OCI-LY1 (cell line): ENCODE results near the gene GOT2.

ENCODE experiments used
- H2AFZ ChIP-seq: fragments of 200-600 bp; sonication (generic), shearing (Covaris generic); 2 replicates; pipeline ENCODE4 v1.6.0; 2014; ENCODE audit warnings: antibody characterized with exemption, mild to moderate bottlenecking, low read length
- H3F3A ChIP-seq: fragments of 200-600 bp; sonication (generic), shearing (Covaris generic); 2 replicates; pipeline ENCODE4 v1.6.0; 2014; ENCODE audit warnings: mild to moderate bottlenecking, antibody characterized with exemption, low read length, moderate library complexity; ENCODE audit not compliant: insufficient read depth
- H3K27ac ChIP-seq: fragments of 200-600 bp; sonication (generic); 2 replicates; pipeline ENCODE4 v1.5.1; 2014; ENCODE audit warnings: low read length, mixed run types, mild to moderate bottlenecking, low read depth; ENCODE audit not compliant: poor library complexity, severe bottlenecking
- H3K27me3 ChIP-seq: fragments of 200-600 bp; sonication (generic); 2 replicates; pipeline ENCODE4 v1.6.0; 2014; ENCODE audit warnings: antibody characterized with exemption, mild to moderate bottlenecking, low read length, moderate library complexity; ENCODE audit not compliant: insufficient read depth
- H3K36me3 ChIP-seq: fragments of 200-600 bp; sonication (generic); 2 replicates; pipeline ENCODE4 v1.6.1; 2014; ENCODE audit warnings: mild to moderate bottlenecking, antibody characterized with exemption, low read length, moderate library complexity, mixed read lengths; ENCODE audit not compliant: insufficient read depth
- H3K4me1 ChIP-seq: fragments of 200-600 bp; sonication (generic); 2 replicates; pipeline ENCODE4 v1.5.1; 2014; ENCODE audit warnings: mild to moderate bottlenecking, low read length, moderate library complexity; ENCODE audit not compliant: insufficient read depth, severe bottlenecking
- H3K4me2 ChIP-seq: fragments of 200-600 bp; sonication (generic), shearing (Covaris generic); 2 replicates; pipeline ENCODE4 v1.6.1; 2014; ENCODE audit warnings: low read length
- H3K4me3 ChIP-seq: fragments of 200-600 bp; sonication (generic); 2 replicates; pipeline ENCODE4 v1.5.1; 2014; ENCODE audit warnings: low read length, low read depth, mild to moderate bottlenecking, mixed read lengths; ENCODE audit not compliant: poor library complexity, severe bottlenecking
- H3K79me2 ChIP-seq: fragments of 200-600 bp; shearing (Covaris generic); 2 replicates; pipeline ENCODE4 v1.6.1; 2016; ENCODE audit warnings: mixed run types, low read length, mixed read lengths; ENCODE audit not compliant: insufficient read depth
- H3K9ac ChIP-seq: fragments of 200-600 bp; sonication (generic), shearing (Covaris generic); 2 replicates; pipeline ENCODE4 v1.6.1; 2014; ENCODE audit warnings: mild to moderate bottlenecking, low read length, mixed read lengths
- H3K9me2 ChIP-seq: fragments of 200-600 bp; sonication (generic), shearing (Covaris generic); 2 replicates; pipeline ENCODE4 v1.6.1; 2014; ENCODE audit warnings: low read depth, mild to moderate bottlenecking, low read length, mixed read lengths
- H3K9me3 ChIP-seq: fragments of 200-600 bp; shearing (Covaris generic); 2 replicates; pipeline ENCODE4 v1.6.1; 2014; ENCODE audit warnings: low read length, mixed read lengths
- H4K20me1 ChIP-seq: fragments of 200-600 bp; sonication (generic), shearing (Covaris generic); 2 replicates; pipeline ENCODE4 v1.6.0; 2016; ENCODE audit warnings: mild to moderate bottlenecking, low read length; ENCODE audit not compliant: insufficient read depth
- EZH2 ChIP-seq: fragments of 200-600 bp; sonication (generic), shearing (Covaris generic); IDR thresholded peaks from 2 replicates; pipeline ENCODE4 v1.8.0; 2017; ENCODE audit warnings: borderline replicate concordance, mixed run types, mild to moderate bottlenecking, antibody characterized with exemption, low read length, moderate library complexity, mixed read lengths
- TF ChIP-seq, protein P1 (sequence below): fragments of 200-600 bp; sonication (generic), shearing (Covaris generic); IDR thresholded peaks from 2 replicates; pipeline ENCODE4 v1.5.1; 2017; ENCODE audit warnings: mild to moderate bottlenecking, antibody characterized with exemption, low read length, moderate library complexity, mixed read lengths

GOT2 gene

DNA sequence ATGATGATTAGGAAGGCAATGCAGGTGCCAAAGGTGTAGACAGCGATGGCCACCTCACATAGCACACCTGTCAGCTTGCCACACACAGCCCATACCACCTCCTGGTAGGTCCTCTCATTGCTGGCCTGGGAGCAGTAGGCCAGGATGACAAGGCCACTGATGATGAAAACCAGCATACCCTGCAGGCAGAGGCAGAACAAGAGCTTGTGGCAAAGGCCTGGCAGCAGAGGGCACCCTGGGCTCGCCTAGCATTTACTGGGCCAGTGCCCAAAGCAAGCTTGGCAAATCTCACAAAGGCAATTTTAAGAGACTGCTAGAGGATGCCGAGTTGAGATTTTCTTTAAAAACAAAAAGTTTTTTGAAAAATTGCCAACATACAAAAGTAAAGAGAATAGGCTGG lies 55.4 kb downstream of the GOT2 start:
- Histone ChIP-seq H3K79me2 (no peaks in the 10 kb centered on the region), H2AFZ (no peak overlapping the region), H4K20me1 (no peaks in the 10 kb centered on the region), H3K9me2 (no peaks in the 10 kb centered on the region), H3K27ac (no peak overlapping the region), H3K4me3 (no peak overlapping the region), H3K4me2 (no peak overlapping the region), H3F3A (no peaks in the 10 kb centered on the region), H3K9me3 (no peaks in the 10 kb centered on the region), H3K4me1 (peaks cover 6% of the 10 kb centered on the region), H3K27me3 (no peaks in the 10 kb centered on the region), H3K36me3 (0 out of 2 replicates have a peak, but pooled peaks cover 7% of the 10 kb centered on the region), H3K9ac (no peak overlapping the region)
- TF ChIP-seq EZH2, result no peak
- TF ChIP-seq, protein P1, sequence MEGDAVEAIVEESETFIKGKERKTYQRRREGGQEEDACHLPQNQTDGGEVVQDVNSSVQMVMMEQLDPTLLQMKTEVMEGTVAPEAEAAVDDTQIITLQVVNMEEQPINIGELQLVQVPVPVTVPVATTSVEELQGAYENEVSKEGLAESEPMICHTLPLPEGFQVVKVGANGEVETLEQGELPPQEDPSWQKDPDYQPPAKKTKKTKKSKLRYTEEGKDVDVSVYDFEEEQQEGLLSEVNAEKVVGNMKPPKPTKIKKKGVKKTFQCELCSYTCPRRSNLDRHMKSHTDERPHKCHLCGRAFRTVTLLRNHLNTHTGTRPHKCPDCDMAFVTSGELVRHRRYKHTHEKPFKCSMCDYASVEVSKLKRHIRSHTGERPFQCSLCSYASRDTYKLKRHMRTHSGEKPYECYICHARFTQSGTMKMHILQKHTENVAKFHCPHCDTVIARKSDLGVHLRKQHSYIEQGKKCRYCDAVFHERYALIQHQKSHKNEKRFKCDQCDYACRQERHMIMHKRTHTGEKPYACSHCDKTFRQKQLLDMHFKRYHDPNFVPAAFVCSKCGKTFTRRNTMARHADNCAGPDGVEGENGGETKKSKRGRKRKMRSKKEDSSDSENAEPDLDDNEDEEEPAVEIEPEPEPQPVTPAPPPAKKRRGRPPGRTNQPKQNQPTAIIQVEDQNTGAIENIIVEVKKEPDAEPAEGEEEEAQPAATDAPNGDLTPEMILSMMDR, result peak; percentile 46

DNA sequence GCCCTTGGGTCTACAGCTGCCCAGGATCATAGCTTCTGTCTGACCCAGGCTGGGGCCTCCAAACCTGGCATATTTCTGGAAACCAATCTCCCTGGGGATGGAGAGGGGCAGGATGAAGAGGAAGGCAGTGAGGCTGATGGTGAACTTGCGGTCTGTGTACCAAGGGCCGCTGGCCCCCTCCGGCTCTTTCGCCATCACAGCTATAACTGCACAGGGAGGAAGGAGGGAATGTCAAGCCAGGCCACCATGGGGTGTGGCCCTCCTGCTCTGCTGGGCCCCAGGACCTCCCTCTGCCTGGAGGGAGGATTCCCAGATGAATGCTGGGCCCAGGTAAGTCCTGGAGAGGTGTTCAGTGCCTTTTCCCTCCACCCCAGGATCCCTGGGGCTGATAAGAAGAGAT lies 55.8 kb downstream of the GOT2 start:
- H3K4me3 ChIP-seq, result no peak overlapping the region

DNA sequence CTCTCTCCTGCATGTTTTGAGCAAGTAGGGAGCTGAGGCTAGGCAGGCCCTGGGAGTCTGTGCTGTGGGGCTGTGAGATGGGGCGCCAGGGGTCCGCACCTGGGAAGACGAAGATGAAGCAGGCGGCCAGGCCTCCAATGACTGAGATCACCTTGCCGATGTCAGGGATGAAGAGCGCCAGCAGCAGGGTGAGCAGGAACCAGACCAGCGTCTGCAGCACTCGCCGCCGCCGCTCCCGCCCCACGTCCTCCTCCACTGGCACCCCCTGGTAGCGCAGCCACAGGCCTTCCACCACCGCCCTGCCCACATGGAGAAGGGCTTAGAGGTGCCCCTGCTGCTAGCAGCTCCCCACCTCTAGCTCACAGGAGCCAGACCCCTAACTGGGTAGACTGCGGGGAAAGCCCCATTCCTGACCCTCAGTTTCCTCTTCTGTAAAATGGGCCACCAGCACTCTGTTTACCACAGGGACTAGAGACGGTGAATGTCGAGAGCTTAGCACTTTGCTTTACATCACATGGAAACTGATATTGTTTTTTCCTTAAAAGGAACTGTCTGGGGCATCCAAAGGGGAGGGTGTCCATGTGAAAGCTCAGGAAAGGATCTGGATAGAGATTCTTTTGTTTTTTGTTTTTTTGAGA lies 63.1 kb downstream of the GOT2 start:
- Histone ChIP-seq H3K9ac (no peak overlapping the region), H3K9me3 (no peaks in the 10 kb centered on the region), H2AFZ (no peak overlapping the region), H3F3A (no peaks in the 10 kb centered on the region), H3K36me3 (peaks cover 4% of the 10 kb centered on the region; the same call in 1 of the 2 replicates), H3K4me3 (no peak overlapping the region), H3K9me2 (no peaks in the 10 kb centered on the region), H3K79me2 (no peaks in the 10 kb centered on the region), H3K4me2 (no peak overlapping the region), H3K4me1 (no peaks in the 10 kb centered on the region), H4K20me1 (no peaks in the 10 kb centered on the region), H3K27me3 (no peaks in the 10 kb centered on the region), H3K27ac (no peak overlapping the region)
- TF ChIP-seq, protein P1, result no peak
- no peak for TF ChIP-seq EZH2

More for the DNA sequence above, 55.8 kb downstream of the GOT2 start:
- Histone ChIP-seq H3K79me2 (no peaks in the 10 kb centered on the region), H3K4me1 (peaks cover 2% of the 10 kb centered on the region), H3K4me2 (no peak overlapping the region), H3K36me3 (0 out of 2 replicates have a peak, but pooled peaks cover 7% of the 10 kb centered on the region), H3K9ac (no peak overlapping the region), H2AFZ (no peak overlapping the region), H4K20me1 (no peaks in the 10 kb centered on the region), H3K27me3 (no peaks in the 10 kb centered on the region), H3K27ac (no peak overlapping the region), H3K9me3 (no peaks in the 10 kb centered on the region), H3F3A (no peaks in the 10 kb centered on the region), H3K9me2 (no peaks in the 10 kb centered on the region)
- TF ChIP-seq, protein P1, result no peak
- TF ChIP-seq EZH2, result no peak
